Activated CD8-positive, alpha-beta memory T cell treated with anti-CD3 and anti-CD28 coated beads for 36 hours (primary cell): ENCODE measurements around the gene NEUROD2. TPM values are rescaled to one million over a fixed set of nuclear protein-coding genes. Genes with fewer than 3 reads are reported as not detected.
"Not testable (repeated sequence)": the region's sequence is repeated elsewhere in the genome, so short reads cannot be mapped to it uniquely, and the experiment has no call there.

Experiments
- CTCF ChIA-PET: fragments of 350-600 bp; sonication (Branson Sonifier 250); formaldehyde crosslinking; loops from one replicate; lab custom pipeline; 2021; ENCODE audit warnings: antibody characterized with exemption; lab: Charles Lee
- POLR2A ChIA-PET: fragments of 350-600 bp; sonication (Branson Sonifier 250); formaldehyde crosslinking; loops from one replicate; lab custom pipeline; 2021; ENCODE audit warnings: antibody characterized with exemption; lab: Charles Lee
- total RNA-seq, 2 experiments: library from RNA; stranded (reverse); gene quantifications; one replicate each; pipeline ENCODE4 v1.2.3, GENCODE V29; 2021

The NEUROD2 gene
- total RNA-seq, 2 experiments from 2014 or later, result not detected

DNA sequence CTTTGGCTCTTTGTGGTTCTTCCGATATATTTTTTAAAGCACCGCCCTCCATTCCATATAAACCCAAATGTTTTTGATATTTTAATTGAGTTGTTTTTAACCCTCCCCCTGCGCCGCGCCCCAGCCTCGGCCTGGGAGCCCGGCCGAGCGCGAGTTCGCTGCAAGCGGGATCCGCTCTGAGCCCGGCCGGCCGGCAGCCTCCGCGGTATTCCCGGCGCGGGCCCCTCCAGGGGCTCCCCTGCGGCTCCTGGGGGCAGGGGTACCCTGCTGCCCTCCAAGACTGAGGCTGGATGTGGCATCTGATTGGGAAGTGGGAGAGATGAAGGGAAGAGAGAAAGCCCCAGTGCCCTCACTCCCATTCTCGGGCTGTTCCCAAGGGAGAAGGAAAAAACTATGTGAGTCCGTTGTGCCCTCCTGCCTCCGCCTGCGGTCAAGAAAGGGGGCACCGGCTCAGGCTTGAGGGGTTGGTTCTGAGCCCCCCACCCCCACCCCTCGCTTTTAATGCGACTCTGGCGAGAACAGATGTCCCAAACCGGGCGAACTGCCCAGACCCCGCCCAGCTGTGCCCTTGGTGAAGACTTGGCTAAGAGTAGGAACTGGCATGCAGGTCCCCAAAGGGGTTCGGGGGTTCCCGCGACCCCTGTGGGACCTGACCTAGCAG is 8.6 kb downstream of the NEUROD2 start:
- POLR2A ChIA-PET, result no interaction called here

DNA sequence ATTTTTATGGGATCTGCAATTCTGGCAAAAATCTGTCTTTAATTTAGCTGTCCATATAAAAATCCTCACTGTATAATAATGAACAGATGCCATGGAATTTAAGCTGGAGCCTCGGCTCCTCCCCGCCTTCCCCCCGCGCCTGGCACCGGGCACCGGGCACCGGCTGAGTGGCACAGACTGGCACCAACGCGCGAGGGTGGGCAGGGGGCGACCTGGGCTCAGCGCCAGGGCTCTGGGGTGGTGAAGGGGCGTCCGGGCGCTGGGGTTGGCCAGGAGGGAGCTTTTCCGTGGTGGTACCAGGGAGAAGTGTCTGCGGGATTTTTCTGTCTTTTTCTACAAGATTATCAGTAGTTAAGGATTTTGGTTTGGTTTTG is 9.1 kb downstream of the NEUROD2 start:
- POLR2A ChIA-PET, result no interaction called here
- CTCF ChIA-PET, result interaction anchor here (0.8 to 1.6 kb wide), 5 partner anchors 14 to 89 kb away, joined by 3 to 8 read pairs (median 3); partner anchors contain the start of gene PGAP3

More for the DNA sequence above, 8.6 kb downstream of the NEUROD2 start:
- CTCF ChIA-PET, result interaction anchor here (1.2 to 3.1 kb wide), 3 partner anchors 23 to 89 kb away, joined by 3 to 10 read pairs (median 8); partner anchors contain the start of gene PGAP3

- ChIA-PET CTCF (interaction anchor here (0.7 to 1.6 kb wide), 6 partner anchors 15 to 114 kb away, joined by 3 to 8 read pairs (median 4); partner anchors contain the start of gene PGAP3), POLR2A (no interaction called here)
Measured at GRCh38 chr17:39598047-39598481, 9.7 kb downstream of the NEUROD2 start.

- ChIA-PET CTCF (interaction anchor here (0.7 to 1.6 kb wide), 4 partner anchors 15 to 113 kb away, joined by 3 to 8 read pairs (median 4); no protein-coding TSS in a partner anchor), POLR2A (no interaction called here)
Measured at GRCh38 chr17:39597372-39598046, 10.2 kb downstream of the NEUROD2 start.

GRCh38 chr17:39596543-39597267 is 11.0 kb downstream of the NEUROD2 start:
- ChIA-PET CTCF (interaction anchor here (2.6 kb wide), 1 partner anchor 25 kb away, joined by 6 read pairs; no protein-coding TSS in a partner anchor), POLR2A (interaction anchor here (0.6 kb wide), 1 partner anchor 16 kb away, joined by 4 read pairs; no protein-coding TSS in a partner anchor)

DNA sequence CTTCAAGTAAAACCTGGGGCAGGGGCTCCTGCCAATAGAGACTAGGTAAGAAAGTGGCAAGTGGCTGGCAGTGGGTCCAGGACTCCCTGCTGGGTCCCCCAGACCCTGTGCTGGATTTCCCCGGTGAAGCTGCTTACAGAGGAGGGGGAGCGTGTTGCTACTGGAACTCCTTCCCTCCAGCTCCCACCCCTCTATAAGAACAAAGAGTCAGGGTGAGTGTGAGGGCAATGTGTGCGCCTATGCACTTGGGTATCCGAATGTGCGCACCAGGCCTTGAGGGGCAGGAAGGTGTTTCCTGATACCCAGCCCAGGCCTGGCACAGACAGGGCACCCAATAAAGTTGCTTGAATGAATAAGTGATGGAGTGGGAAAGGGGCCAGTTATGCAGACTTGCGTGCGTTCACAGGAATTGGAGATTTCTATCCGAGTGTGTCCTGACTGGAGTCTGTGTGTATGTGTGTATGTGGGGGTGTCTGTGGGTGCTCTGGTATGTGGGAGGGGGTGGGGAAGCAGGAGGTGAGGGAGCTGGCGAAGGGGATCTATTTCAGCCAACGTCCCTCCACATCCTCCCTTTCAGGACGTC is 11.7 kb downstream of the NEUROD2 start:
- ChIA-PET CTCF (interaction anchor here (2.6 kb wide), 1 partner anchor 26 kb away, joined by 6 read pairs; no protein-coding TSS in a partner anchor), POLR2A (no interaction called here)

DNA sequence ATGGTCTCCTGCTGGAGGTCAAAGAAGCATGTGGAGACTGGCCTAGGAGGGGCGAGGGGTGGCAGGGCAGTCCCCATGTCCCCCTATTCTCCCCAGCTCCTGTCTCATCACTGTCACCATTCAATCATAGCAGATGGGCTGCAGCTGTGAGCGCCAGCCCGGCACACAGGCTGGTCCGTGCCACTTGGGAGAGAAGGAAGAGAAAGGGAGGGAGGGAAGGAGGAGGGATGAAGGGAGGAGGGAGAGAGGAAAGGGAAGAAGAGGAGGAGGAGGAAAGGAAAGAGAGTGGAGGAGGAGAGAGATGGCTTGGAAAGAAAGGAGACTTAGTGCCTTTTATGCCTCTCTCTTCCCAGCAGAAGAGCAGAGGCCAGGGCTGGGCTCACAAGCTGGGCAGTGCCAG is 12.4 kb downstream of the NEUROD2 start:
- ChIA-PET POLR2A (no interaction called here), CTCF (interaction anchor here (2.6 kb wide), 1 partner anchor 27 kb away, joined by 6 read pairs; no protein-coding TSS in a partner anchor)

- ChIA-PET CTCF (no interaction called here), POLR2A (no interaction called here)
Measured at GRCh38 chr17:39593371-39593770, 14.3 kb downstream of the NEUROD2 start.

GRCh38 chr17:39591958-39592954 is 15.5 kb downstream of the NEUROD2 start:
- ChIA-PET CTCF (no interaction called here), POLR2A (no interaction called here)

DNA sequence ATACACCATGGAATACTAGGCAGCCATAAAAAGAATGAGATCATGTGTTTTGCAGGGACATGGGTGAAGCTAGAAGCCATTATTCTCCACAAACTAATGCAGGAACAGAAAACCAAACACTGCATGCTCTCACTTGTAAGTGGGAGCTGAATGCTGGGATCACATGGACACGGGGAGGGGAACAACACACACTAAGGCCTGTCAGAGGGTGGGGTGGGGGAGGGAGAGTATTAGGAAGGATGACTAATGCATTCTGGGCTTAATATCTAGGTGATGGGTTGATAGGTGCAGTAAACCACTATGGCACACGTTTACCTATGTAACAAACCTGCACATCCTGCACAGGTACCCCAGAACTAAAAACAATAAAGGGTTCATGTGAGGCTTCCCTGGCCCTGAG is 17.5 kb downstream of the NEUROD2 start:
- CTCF ChIA-PET, result interaction anchor here (1.4 to 1.8 kb wide), 2 partner anchors 32 to 42 kb away, joined by 3 to 8 read pairs; no protein-coding TSS in a partner anchor
- POLR2A ChIA-PET, result not testable (repeated sequence)

- ChIA-PET CTCF (interaction anchor here (0.7 to 0.9 kb wide), 3 partner anchors 15 to 606 kb away, joined by 3 to 5 read pairs (median 4); no protein-coding TSS in a partner anchor), POLR2A (no interaction called here)
Measured at GRCh38 chr17:39582658-39583057, 25.1 kb downstream of the NEUROD2 start.

DNA sequence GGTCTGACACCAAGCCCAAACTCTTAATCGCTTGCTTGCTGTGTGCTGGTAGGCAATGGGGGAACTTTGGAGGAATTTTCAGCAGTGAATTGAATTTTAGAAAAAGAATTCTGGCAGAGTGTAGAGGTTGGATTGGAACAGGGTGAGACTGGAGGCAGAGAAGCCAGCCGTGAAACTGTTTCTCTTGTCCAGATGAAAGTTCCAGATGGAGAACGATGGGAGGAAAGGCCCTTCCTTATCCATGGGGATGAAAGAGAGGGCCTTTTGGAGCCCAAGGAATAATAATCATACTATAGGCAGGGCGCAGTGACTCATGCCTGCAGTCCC is 26.0 kb downstream of the NEUROD2 start:
- CTCF ChIA-PET, result no interaction called here
- POLR2A ChIA-PET, result no interaction called here

DNA sequence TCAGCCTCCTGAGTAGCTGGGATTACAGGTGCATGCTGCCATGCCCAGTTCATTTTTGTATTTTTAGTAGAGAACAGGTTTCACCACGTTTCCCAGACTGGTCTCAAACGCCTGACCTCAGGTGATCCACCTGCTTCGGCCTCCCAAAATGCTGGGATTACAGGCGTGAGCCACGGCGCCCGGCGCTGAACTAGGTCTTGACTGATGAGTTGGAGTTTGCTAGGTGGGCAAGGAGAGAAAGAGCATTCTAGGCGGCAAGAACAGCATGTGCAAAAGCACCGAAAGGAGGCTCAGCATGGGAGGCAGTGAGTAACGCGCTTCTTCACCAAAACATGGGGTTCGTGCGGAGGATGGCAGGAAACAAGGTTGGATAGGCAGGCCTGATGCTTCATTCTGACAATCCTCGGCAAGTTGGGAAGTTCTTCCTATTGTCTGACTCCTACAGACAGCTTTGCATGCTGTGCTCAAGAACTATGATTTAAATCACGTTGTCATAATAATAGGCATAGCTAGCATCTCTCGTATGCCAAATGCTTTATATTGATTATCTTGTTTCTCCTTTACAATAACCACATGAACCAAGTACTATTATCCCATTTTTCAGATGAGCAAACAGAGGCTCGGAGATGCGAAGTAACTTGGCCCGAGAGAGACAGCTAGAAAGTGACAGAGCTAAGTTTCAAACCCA is 26.5 kb downstream of the NEUROD2 start:
- CTCF ChIA-PET, result no interaction called here
- POLR2A ChIA-PET, result no interaction called here

DNA sequence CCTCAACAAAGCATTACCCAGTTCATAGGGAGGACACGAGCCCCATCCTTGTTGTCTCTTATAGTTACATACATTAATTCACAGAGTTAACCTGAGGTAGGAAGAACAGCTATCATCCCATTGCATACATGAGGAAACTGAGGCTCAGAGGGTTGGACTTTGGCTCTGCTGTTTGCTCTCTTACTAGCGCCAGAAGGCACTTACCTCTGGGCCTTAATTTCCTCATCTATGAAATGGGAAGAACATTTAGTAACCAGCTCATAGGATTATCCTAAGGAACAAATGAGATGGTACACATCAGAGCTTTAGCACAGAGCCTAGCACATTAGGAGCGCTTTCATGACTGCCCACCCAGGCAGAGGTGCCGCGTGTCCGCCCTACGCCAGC is 27.6 kb downstream of the NEUROD2 start:
- CTCF ChIA-PET, result interaction anchor here (0.7 kb wide), 1 partner anchor 19 kb away, joined by 5 read pairs; no protein-coding TSS in a partner anchor
- POLR2A ChIA-PET, result interaction anchor here (0.6 kb wide), 1 partner anchor 17 kb away, joined by 4 read pairs; no protein-coding TSS in a partner anchor

GRCh38 chr17:39579318-39580081 is 28.2 kb downstream of the NEUROD2 start:
- CTCF ChIA-PET, result no interaction called here
- POLR2A ChIA-PET, result no interaction called here

DNA sequence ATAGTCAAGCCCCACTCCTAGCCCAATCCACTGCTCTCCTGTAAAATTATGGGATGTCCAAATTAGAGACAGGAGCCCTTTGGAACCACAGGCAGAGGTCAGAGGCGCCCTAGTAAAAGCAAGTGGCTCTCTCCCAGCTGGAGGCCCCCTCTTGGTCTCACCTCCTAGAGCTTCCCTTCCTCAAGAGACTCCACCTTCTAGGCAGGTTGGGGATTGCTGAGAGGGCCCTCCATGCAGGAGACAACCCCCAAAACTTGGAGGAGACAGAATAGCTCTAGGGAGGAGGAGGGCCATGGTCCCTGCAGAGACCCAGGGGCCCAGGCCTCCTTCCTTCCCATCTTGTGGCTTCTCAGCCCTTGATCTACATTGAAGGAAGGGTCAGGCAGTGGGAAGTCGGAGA is 29.4 kb downstream of the NEUROD2 start:
- ChIA-PET CTCF (interaction anchor here (0.6 kb wide), 1 partner anchor 109 kb away, joined by 3 read pairs; no protein-coding TSS in a partner anchor), POLR2A (no interaction called here)
